ENCODE measurements around the gene GUK1. TPM values are rescaled to one million over a fixed set of nuclear protein-coding genes. Genes with fewer than 3 reads are reported as not detected.

The GUK1 gene
- total and polyA plus RNA-seq, 2 of the 8 experiments (the other 6 are each of a cell fraction or from before 2014, with no cell fraction given) = 68.5 to 183 TPM

GRCh38 chr1:228174482-228175315, 34.6 kb downstream of the GUK1 start:
- POLR2A ChIA-PET (ENCODE audit: partially characterized antibody) = interaction anchor here (0.5 to 2.0 kb wide), 10 partner anchors 8 to 528 kb away, joined by 3 to 17 read pairs (median 3); partner anchors contain the start of genes GUK1 and IBA57
- Histone ChIP-seq H3K56ac (replicated peaks; ENCODE audit: insufficient read length, low read depth, low read length) (no peak overlapping the region), H3K18ac (ENCODE audit: extremely low read depth, low read length) (no peak overlapping the region), H3K23me2 (ENCODE audit: low read depth, low read length) (peaks cover 2% of the 10 kb centered on the region; the same call in 1 of the 2 replicates), H3K4me1 (replicated peaks in 1 of 4; ENCODE audit: control insufficient read depth in 3 of 4, insufficient read depth in 4 of 4, low read length in 3 of 4) (peaks cover 0 to 6% (median 4%) of the 10 kb centered on the region in 4 experiments; a peak in 4 of 7 replicates), H3K9ac (replicated peaks in 1 of 4; ENCODE audit: extremely low read depth in 1 of 4, low read depth in 3 of 4, low read length in 3 of 4) (no peak overlapping the region), H3K79me2 (ENCODE audit: control insufficient read depth in 1 of 2, insufficient read depth in 2 of 2, low read length in 2 of 2) (0 out of 4 replicates have a peak, but pooled peaks cover 0 to 6% of the 10 kb centered on the region in 2 experiments), H3K79me1 (ENCODE audit: low read depth, low read length) (peaks cover 10% of the 10 kb centered on the region), H3K9me3 (ENCODE audit: insufficient read depth in 2 of 2, low read depth in 1 of 2, low read length in 1 of 2) (no peaks in the 10 kb centered on the region), H2BK5ac (ENCODE audit: low read depth, low read length) (no peak overlapping the region), H2BK20ac (ENCODE audit: low read length) (no peak overlapping the region), H3K27ac (ENCODE audit: low read depth, low read length) (no peak overlapping the region), H4K20me1 (replicated peaks in 1 of 2; ENCODE audit: control insufficient read depth in 1 of 2, insufficient read depth in 2 of 2, low read length in 2 of 2) (peaks cover 8 to 20% of the 10 kb centered on the region in 2 experiments), H3K23ac (ENCODE audit: insufficient read length) (no peak overlapping the region), H3K36me3 (ENCODE audit: control insufficient read depth in 2 of 4, insufficient read depth in 4 of 4, low read length in 3 of 4) (no peaks in the 10 kb centered on the region; a peak in 1 of 8 replicates), H4K5ac (ENCODE audit: insufficient read length, low read depth, low read length) (no peak overlapping the region), H2BK15ac (ENCODE audit: low read length) (no peak overlapping the region), H3K4ac (replicated peaks; ENCODE audit: insufficient read length, low read depth, low read length) (no peak overlapping the region), H4K91ac (replicated peaks; ENCODE audit: insufficient read length, low read length) (no peak overlapping the region), H3K4me2 (ENCODE audit: insufficient read depth in 1 of 2, low read depth in 2 of 2, low read length in 2 of 2) (peak overlapping the region; percentile 24 to 46), H3K14ac (ENCODE audit: insufficient read length) (no peak overlapping the region), H2BK12ac (ENCODE audit: low read depth, low read length) (no peak overlapping the region), H2AFZ (ENCODE audit: low read length) (no peak overlapping the region), H2AK5ac (ENCODE audit: low read depth, low read length) (peak overlapping the region; percentile 24; the same call in 1 of the 2 replicates), H4K8ac (ENCODE audit: extremely low read depth, insufficient read depth, low read length) (peak overlapping the region; percentile 95), H2BK120ac (replicated peaks; ENCODE audit: low read depth, low read length) (no peak overlapping the region), H3K4me3 (ENCODE audit: extremely low read depth in 1 of 4, insufficient read depth in 2 of 4, low read depth in 3 of 4, low read length in 4 of 4) (peak overlapping the region in 1 of 4 experiments; percentile 28; a peak in 1 of 8 replicates), H3K27me3 (replicated peaks in 1 of 4; ENCODE audit: control insufficient read depth in 3 of 4, extremely low read depth in 1 of 4, insufficient read depth in 3 of 4, low read length in 3 of 4) (no peaks in the 10 kb centered on the region)
- CTCF ChIA-PET (ENCODE audit: partially characterized antibody) = interaction anchor here (0.9 to 3.8 kb wide), 7 partner anchors 9 to 175 kb away, joined by 3 to 23 read pairs (median 4); partner anchors contain the start of gene IBA57
- 90% methylated on average over 37 of the region's 52 CpGs; no CpG with 5 or more reads in 1 of the 2 experiments for WGBS, 2 experiments (ENCODE audit: extremely low coverage in 1 of 2, insufficient coverage in 1 of 2, insufficient read length in 1 of 2, insufficient replicate concordance in 2 of 2, low coverage in 1 of 2, low lambda C conversion rate in 2 of 2, missing lambda C conversion rate in 1 of 2)
- FAIRE-seq (no peak), DNase-seq (ENCODE audit: low read depth in 1 of 2, low spot score in 2 of 2) (peak in 1 of 2 experiments; percentile 78)
- TF ChIP-seq HDAC2 (IDR thresholded peaks at IDR 0.05; ENCODE audit: borderline replicate concordance in 1 of 2, low read depth in 2 of 2, low read length in 2 of 2) (no peak), TBP (IDR thresholded peaks at IDR 0.05; ENCODE audit: low read depth, low read length) (peak; percentile 73)
